K562 (cell line): ENCODE results near the gene TBXA2R.

ENCODE experiments used
- SMC3 ChIP-seq: conservative IDR thresholded peaks from 2 replicates; pipeline ENCODE4 v1.6.1; 2011; ENCODE audit warnings: low read depth, low read length, improper control_type of control experiment; ENCODE audit not compliant: insufficient read depth
- YY1 ChIP-seq, 3 experiments: IDR thresholded peaks; 2 replicates each; pipeline ENCODE4 v1.6.1; 2011; ENCODE audit warnings: low read length in 2 of 3, mild to moderate bottlenecking in 2 of 3, moderate library complexity in 2 of 3, borderline replicate concordance in 1 of 3, control low read depth in 1 of 3, low read depth in 1 of 3; ENCODE audit not compliant: insufficient read depth in 3 of 3, insufficient replicate concordance in 2 of 3, control insufficient read depth in 1 of 3, insufficient read length in 1 of 3; ENCODE audit errors: extremely low read depth in 1 of 3

GRCh38 chr19:3639479-3639878, 32.8 kb upstream of the TBXA2R start:
- TF ChIP-seq SMC3 (no peak), YY1 (IDR thresholded peaks at IDR 0.05; ENCODE audit: borderline replicate concordance in 1 of 3, control insufficient read depth in 1 of 3, extremely low read depth in 1 of 3, insufficient read depth in 3 of 3, insufficient read length in 1 of 3, insufficient replicate concordance in 2 of 3, low read depth in 1 of 3, low read length in 2 of 3) (no peak)
